Activated T-helper 17 cell treated with anti-CD3 and anti-CD28 coated beads, Interleukin-2, amount 50 U/mL, for 72 hours (primary cell): ENCODE measurements around the gene UPF2. TPM values are rescaled to one million over a fixed set of nuclear protein-coding genes. Genes with fewer than 3 reads are reported as not detected.

Source experiments
- ATAC-seq: fragments of 150-1000 bp; cut with Tn5 transposase; replicated peaks from 2 replicates; pipeline ENCODE4 v1.10.0; 2021; ENCODE audit warnings: mild to moderate bottlenecking, moderate library complexity
- H3K27ac Mint-ChIP-seq: one replicate; pipeline ENCODE4 v1.8.0; 2022; ENCODE audit warnings: mixed read lengths
- H3K27me3 Mint-ChIP-seq: one replicate; pipeline ENCODE4 v1.8.0; 2022; ENCODE audit warnings: mixed read lengths
- H3K36me3 Mint-ChIP-seq: one replicate; pipeline ENCODE4 v1.8.0; 2022; ENCODE audit warnings: low read depth, mild to moderate bottlenecking, mixed read lengths
- H3K4me1 Mint-ChIP-seq: one replicate; pipeline ENCODE4 v1.8.0; 2022; ENCODE audit warnings: mixed read lengths
- H3K4me3 Mint-ChIP-seq: one replicate; pipeline ENCODE4 v1.8.0; 2022; ENCODE audit warnings: mild to moderate bottlenecking, mixed read lengths
- H3K9me3 Mint-ChIP-seq: one replicate; pipeline ENCODE4 v1.8.0; 2022; ENCODE audit warnings: mixed read lengths
- total RNA-seq, 2 donors: library from RNA; stranded (reverse); gene quantifications; one replicate each; pipeline ENCODE4 v1.2.3, GENCODE V29; 2022

The UPF2 gene
- total RNA-seq, 2 donors from 2014 or later: 41.5 to 52.4 TPM

GRCh38 chr10:11870900-11871400, 171.7 kb downstream of the UPF2 start:
- Mint-ChIP-seq H3K4me3 (no peak overlapping the region), H3K27ac (peak overlapping the region; percentile 33), H3K4me1 (peaks cover 6% of the 10 kb centered on the region), H3K36me3 (no peaks in the 10 kb centered on the region), H3K9me3 (no peaks in the 10 kb centered on the region), H3K27me3 (no peaks in the 10 kb centered on the region)
- peak; percentile 50 for ATAC-seq

GRCh38 chr10:11870461-11870780, 172.2 kb downstream of the UPF2 start:
- peak; percentile 19 for ATAC-seq
- H3K4me1 Mint-ChIP-seq: peaks cover 6% of the 10 kb centered on the region
- no peak overlapping the region for H3K4me3 Mint-ChIP-seq
- H3K36me3 Mint-ChIP-seq: no peaks in the 10 kb centered on the region
- H3K27me3 Mint-ChIP-seq: no peaks in the 10 kb centered on the region
- no peaks in the 10 kb centered on the region for H3K9me3 Mint-ChIP-seq
- no peak overlapping the region for H3K27ac Mint-ChIP-seq

Other genes starting within 250 kb of the UPF2 start
- 1 to 10 TPM in 1 of 2 donors, under 1 TPM in 1; 0.37 to 1.6 TPM for gene PROSER2, start 219.5 kb downstream of the UPF2 start, total RNA-seq
- 10 to 100 TPM; 19.1 to 20.9 TPM for gene DHTKD1, start 26.1 kb upstream of the UPF2 start, total RNA-seq
- gene SEC61A2, start 86.9 kb upstream of the UPF2 start, total RNA-seq: 10 to 100 TPM; 16.0 to 22.3 TPM
- 100 to 1,000 TPM in 1 of 2 donors, 10 to 100 TPM in 1; 99.1 to 139 TPM for gene NUDT5, start 153.1 kb upstream of the UPF2 start, total RNA-seq
- 100 to 1,000 TPM in 1 of 2 donors, 10 to 100 TPM in 1; 93.8 to 202 TPM for gene CDC123, start 153.4 kb upstream of the UPF2 start, total RNA-seq